Mesothelial cell of epicardium (in vitro differentiated cells): ENCODE results near the gene COMMD2. TPM values are rescaled to one million over a fixed set of nuclear protein-coding genes. Genes with fewer than 3 reads are reported as not detected.

Source experiments
- DNase-seq, 2 experiments: peaks; one replicate each; pipeline ENCODE4 v3.0.0; 2021; ENCODE audit warnings: low spot score in 2 of 2; ENCODE audit not compliant: unreplicated experiment in 2 of 2
- H3K27ac Mint-ChIP-seq: 2 replicates; pipeline ENCODE4 v1.8.0; 2021; ENCODE audit warnings: mixed read lengths
- H3K27me3 Mint-ChIP-seq: 2 replicates; pipeline ENCODE4 v1.8.0; 2021; ENCODE audit warnings: low read depth, mixed read lengths
- H3K36me3 Mint-ChIP-seq: 2 replicates; pipeline ENCODE4 v1.8.0; 2021; ENCODE audit warnings: mixed read lengths
- H3K4me1 Mint-ChIP-seq: 2 replicates; pipeline ENCODE4 v1.8.0; 2021; ENCODE audit warnings: mixed read lengths
- H3K4me3 Mint-ChIP-seq: 2 replicates; pipeline ENCODE4 v1.8.0; 2021; ENCODE audit warnings: mild to moderate bottlenecking, moderate library complexity, mixed read lengths
- H3K9me3 Mint-ChIP-seq: 2 replicates; pipeline ENCODE4 v1.8.0; 2021; ENCODE audit warnings: mixed read lengths
- CTCF ChIP-seq: fragments of 200-600 bp; sonication (generic); IDR thresholded peaks from one replicate; pipeline ENCODE4 v1.5.0; 2021; ENCODE audit warnings: antibody characterized with exemption; ENCODE audit not compliant: unreplicated experiment
- total RNA-seq: library from RNA; stranded (reverse); gene quantifications from 3 replicates; pipeline ENCODE4 v1.2.1, GENCODE V29; 2021

COMMD2 gene
- 49.6 to 55.7 TPM (median 52.4 TPM) in 3 replicates for total RNA-seq

- Mint-ChIP-seq H3K27ac (peak within 1 kb of the TSS; percentile 98), H3K4me3 (peak within 1 kb of the TSS; percentile 98)
Measured at GRCh38 chr3:149752051-149752787, at the start of gene COMMD2. Gene COMMD2, minus strand, starts transcription at chr3:149752489. Its CDS starts 45 bp downstream, at chr3:149752444.

GRCh38 chr3:149801639-149802038 is 49.4 kb upstream of the COMMD2 start:
- no peak overlapping the region for H3K4me3 Mint-ChIP-seq

More at GRCh38 chr3:149752051-149752787, at the start of gene COMMD2:
- H3K9me3 Mint-ChIP-seq, result no peaks in the 10 kb centered on the region
- peak; percentile 66 for TF ChIP-seq CTCF
- peaks cover 19% of the 10 kb centered on the region for H3K36me3 Mint-ChIP-seq
- DNase-seq, result peak; percentile 51 to 71
- H3K4me1 Mint-ChIP-seq, result peaks cover 10% of the 10 kb centered on the region
- H3K27me3 Mint-ChIP-seq, result peaks cover 15% of the 10 kb centered on the region

GRCh38 chr3:149801195-149801594 is 48.9 kb upstream of the COMMD2 start:
- DNase-seq, result no peak
- no peak for TF ChIP-seq CTCF
- no peaks in the 10 kb centered on the region for H3K4me1 Mint-ChIP-seq
- no peak overlapping the region for H3K27ac Mint-ChIP-seq
- peaks cover 18% of the 10 kb centered on the region for H3K9me3 Mint-ChIP-seq
- H3K4me3 Mint-ChIP-seq, result no peak overlapping the region
- H3K27me3 Mint-ChIP-seq, result peaks cover 2% of the 10 kb centered on the region
- H3K36me3 Mint-ChIP-seq, result no peaks in the 10 kb centered on the region

More at GRCh38 chr3:149801639-149802038, 49.4 kb upstream of the COMMD2 start:
- peaks cover 18% of the 10 kb centered on the region for H3K9me3 Mint-ChIP-seq
- no peaks in the 10 kb centered on the region for H3K4me1 Mint-ChIP-seq
- peaks cover 2% of the 10 kb centered on the region for H3K27me3 Mint-ChIP-seq
- H3K36me3 Mint-ChIP-seq, result no peaks in the 10 kb centered on the region
- H3K27ac Mint-ChIP-seq, result no peak overlapping the region
- TF ChIP-seq CTCF, result no peak
- no peak for DNase-seq

GRCh38 chr3:149800693-149801092 is 48.4 kb upstream of the COMMD2 start:
- Mint-ChIP-seq H3K36me3 (no peaks in the 10 kb centered on the region), H3K4me1 (no peaks in the 10 kb centered on the region), H3K27me3 (peaks cover 2% of the 10 kb centered on the region), H3K4me3 (no peak overlapping the region), H3K27ac (no peak overlapping the region), H3K9me3 (peaks cover 18% of the 10 kb centered on the region)
- no peak for TF ChIP-seq CTCF
- DNase-seq, result no peak

GRCh38 chr3:149796026-149796425 is 43.7 kb upstream of the COMMD2 start:
- Mint-ChIP-seq H3K36me3 (no peaks in the 10 kb centered on the region), H3K27ac (no peak overlapping the region), H3K9me3 (peaks cover 18% of the 10 kb centered on the region), H3K4me1 (no peaks in the 10 kb centered on the region), H3K27me3 (no peaks in the 10 kb centered on the region), H3K4me3 (no peak overlapping the region)
- DNase-seq, result no peak
- TF ChIP-seq CTCF, result no peak
